HEK293 (cell line): Measurements from ENCODE around the gene NCOR1.

Experiments
- CTCF ChIA-PET: fragments of 350-600 bp; formaldehyde crosslinking; extraction: SDS; loops from one replicate; lab custom pipeline; 2021; ENCODE audit warnings: antibody characterized with exemption; lab: Yijun Ruan, JAX
- POLR2A ChIA-PET: fragments of 300-600 bp; formaldehyde crosslinking; extraction: SDS; loops from one replicate; lab custom pipeline; 2020; ENCODE audit warnings: antibody characterized with exemption, inconsistent platforms; lab: Yijun Ruan, JAX
- H3K27ac ChIP-seq: fragments of 200-500 bp; sonication (Bioruptor generic); 2 replicates; pipeline ENCODE4 v1.5.1; 2014; ENCODE audit warnings: low read depth, low read length, control low read depth, inconsistent platforms; ENCODE audit errors: extremely low read depth
- H3K36me3 ChIP-seq, 2 experiments: fragments of 200-500 bp in 1 of 2; sonication (Bioruptor generic) in 1 of 2; 1 replicate in 1 of 2; 2 replicates in 1 of 2; pipeline ENCODE4 v1.5.1; 2014 to 2017; ENCODE audit warnings: inconsistent platforms in 2 of 2, low read length in 2 of 2; ENCODE audit not compliant: control insufficient read depth in 2 of 2, insufficient read depth in 1 of 2
- H3K4me1 ChIP-seq: fragments of 200-500 bp; sonication (Bioruptor generic); 2 replicates; pipeline ENCODE4 v1.5.1; 2014; ENCODE audit warnings: mild to moderate bottlenecking, low read length, inconsistent platforms; ENCODE audit not compliant: control insufficient read depth, insufficient read depth
- H3K4me3 ChIP-seq: 2 replicates; pipeline ENCODE4 v1.5.1; 2011; ENCODE audit warnings: low read depth, mild to moderate bottlenecking, control low read depth, low read length, moderate library complexity
- H3K9me3 ChIP-seq: fragments of 200-500 bp; sonication (Bioruptor generic); 2 replicates; pipeline ENCODE4 v1.5.1; 2014; ENCODE audit warnings: low read depth, low read length, inconsistent platforms; ENCODE audit not compliant: control insufficient read depth, insufficient read depth
- GLI4 ChIP-seq: fragments of 450-650 bp; formaldehyde crosslinking; IDR thresholded peaks from 2 replicates; pipeline ENCODE4 v1.5.1; 2016; ENCODE audit warnings: missing biosample characterization, missing genetic modification characterization
- GLIS2 ChIP-seq: fragments of 450-650 bp; formaldehyde crosslinking; IDR thresholded peaks from 2 replicates; pipeline ENCODE4 v1.5.1; 2016; ENCODE audit warnings: missing biosample characterization, missing genetic modification characterization
- KLF9 ChIP-seq: fragments of 450-650 bp; formaldehyde crosslinking; IDR thresholded peaks from 2 replicates; pipeline ENCODE4 v1.5.1; 2016; ENCODE audit warnings: missing biosample characterization, missing genetic modification characterization, low read depth
- MZF1 ChIP-seq: fragments of 450-650 bp; formaldehyde crosslinking; IDR thresholded peaks from 2 replicates; pipeline ENCODE4 v1.5.1; 2017; ENCODE audit warnings: missing biosample characterization, missing genetic modification characterization, borderline replicate concordance
- PRDM1 ChIP-seq: fragments of 450-650 bp; formaldehyde crosslinking; IDR thresholded peaks from 2 replicates; pipeline ENCODE4; 2016; ENCODE audit warnings: missing biosample characterization, missing genetic modification characterization
- SCRT2 ChIP-seq: fragments of 450-650 bp; formaldehyde crosslinking; IDR thresholded peaks from 2 replicates; pipeline ENCODE4 v1.5.1; 2016; ENCODE audit warnings: missing biosample characterization, missing genetic modification characterization
- ZBTB20 ChIP-seq: fragments of 450-650 bp; formaldehyde crosslinking; IDR thresholded peaks from 2 replicates; pipeline ENCODE4 v1.5.1; 2016; ENCODE audit warnings: missing biosample characterization, missing genetic modification characterization
- ZFP37 ChIP-seq: fragments of 450-650 bp; formaldehyde crosslinking; IDR thresholded peaks from 2 replicates; pipeline ENCODE4 v1.5.1; 2016; ENCODE audit warnings: missing biosample characterization, missing genetic modification characterization
- ZFP69B ChIP-seq: fragments of 450-650 bp; formaldehyde crosslinking; IDR thresholded peaks from 2 replicates; pipeline ENCODE4 v1.5.1; 2016; ENCODE audit warnings: missing biosample characterization, missing genetic modification characterization
- ZIC2 ChIP-seq: fragments of 450-650 bp; formaldehyde crosslinking; IDR thresholded peaks from 2 replicates; pipeline ENCODE4 v1.5.1; 2016; ENCODE audit warnings: missing biosample characterization, missing genetic modification characterization
- ZNF138 ChIP-seq: fragments of 450-650 bp; formaldehyde crosslinking; IDR thresholded peaks from 2 replicates; pipeline ENCODE4 v1.5.1; 2016; ENCODE audit warnings: missing biosample characterization, missing genetic modification characterization, borderline replicate concordance
- ZNF2 ChIP-seq: fragments of 450-650 bp; formaldehyde crosslinking; IDR thresholded peaks from 2 replicates; pipeline ENCODE4 v1.5.1; 2016; ENCODE audit warnings: missing biosample characterization, missing genetic modification characterization
- ZNF202 ChIP-seq: fragments of 450-650 bp; formaldehyde crosslinking; IDR thresholded peaks from 2 replicates; pipeline ENCODE4 v1.5.1; 2016; ENCODE audit warnings: missing biosample characterization, missing genetic modification characterization, borderline replicate concordance
- ZNF223 ChIP-seq: fragments of 450-650 bp; formaldehyde crosslinking; IDR thresholded peaks from 2 replicates; pipeline ENCODE4 v1.5.1; 2016; ENCODE audit warnings: missing biosample characterization, missing genetic modification characterization
- ZNF335 ChIP-seq: fragments of 450-650 bp; formaldehyde crosslinking; conservative IDR thresholded peaks from 2 replicates; pipeline ENCODE4 v1.5.1; 2016; ENCODE audit warnings: missing biosample characterization, missing genetic modification characterization
- ZNF473 ChIP-seq: fragments of 450-650 bp; formaldehyde crosslinking; IDR thresholded peaks from 2 replicates; pipeline ENCODE4 v1.5.1; 2017; ENCODE audit warnings: missing biosample characterization, missing genetic modification characterization
- ZNF501 ChIP-seq: fragments of 450-650 bp; formaldehyde crosslinking; IDR thresholded peaks from 2 replicates; pipeline ENCODE4 v1.5.1; 2016; ENCODE audit warnings: missing biosample characterization, missing genetic modification characterization
- ZNF561 ChIP-seq: fragments of 450-650 bp; IDR thresholded peaks from 2 replicates; pipeline ENCODE4 v1.5.1; 2018; ENCODE audit warnings: missing biosample characterization, missing genetic modification characterization, borderline replicate concordance
- ZNF610 ChIP-seq: fragments of 450-650 bp; formaldehyde crosslinking; IDR thresholded peaks from 2 replicates; pipeline ENCODE4 v1.5.1; 2016; ENCODE audit warnings: missing biosample characterization, missing genetic modification characterization, borderline replicate concordance
- ZNF747 ChIP-seq: fragments of 450-650 bp; formaldehyde crosslinking; IDR thresholded peaks from 2 replicates; pipeline ENCODE4 v1.5.1; 2016; ENCODE audit warnings: missing biosample characterization, missing genetic modification characterization
- ZNF76 ChIP-seq: fragments of 450-650 bp; formaldehyde crosslinking; IDR thresholded peaks from 2 replicates; pipeline ENCODE4; 2016; ENCODE audit warnings: low read depth, missing biosample characterization, missing genetic modification characterization, borderline replicate concordance
- TF ChIP-seq, protein P1 (sequence below): fragments of 450-650 bp; formaldehyde crosslinking; IDR thresholded peaks from 2 replicates; pipeline ENCODE4 v1.5.1; 2017; ENCODE audit warnings: missing biosample characterization, missing genetic modification characterization
- TF ChIP-seq, protein P2 (sequence below): fragments of 450-650 bp; formaldehyde crosslinking; conservative IDR thresholded peaks from 2 replicates; pipeline ENCODE4 v1.5.1; 2016; ENCODE audit warnings: low read depth, missing biosample characterization, missing genetic modification characterization
- TF ChIP-seq, protein P3 (sequence below): fragments of 450-650 bp; formaldehyde crosslinking; IDR thresholded peaks from 2 replicates; pipeline ENCODE4 v1.5.1; 2016; ENCODE audit warnings: missing biosample characterization, missing genetic modification characterization
- TF ChIP-seq, protein P4 (sequence below): fragments of 450-650 bp; formaldehyde crosslinking; IDR thresholded peaks from 2 replicates; pipeline ENCODE4 v1.5.1; 2016; ENCODE audit warnings: missing biosample characterization, missing genetic modification characterization
- TF ChIP-seq, protein P5 (sequence below): fragments of 450-650 bp; formaldehyde crosslinking; IDR thresholded peaks from 2 replicates; pipeline ENCODE4 v1.5.1; 2016; ENCODE audit warnings: missing biosample characterization, missing genetic modification characterization

The NCOR1 gene

DNA sequence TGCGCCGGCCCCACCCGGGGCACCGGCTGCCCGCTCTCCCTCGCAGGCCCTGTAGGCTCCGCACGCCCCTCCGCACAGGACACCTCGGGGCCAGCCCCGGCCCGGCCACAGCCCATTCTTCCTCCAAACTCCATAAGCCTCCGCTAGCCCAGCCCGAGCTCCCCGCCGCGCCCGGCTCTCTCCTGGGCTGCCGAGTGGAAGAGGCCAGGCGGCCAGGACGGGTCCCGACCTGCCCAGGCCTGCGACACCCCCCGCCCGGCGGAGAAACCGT is 397 bp downstream of the NCOR1 start:
- POLR2A ChIA-PET = interaction anchor here (0.8 to 2.6 kb wide), 15 partner anchors 10 to 321 kb away, joined by 3 to 14 read pairs (median 4); partner anchors contain the start of genes ADORA2B, TTC19, UBB and ZSWIM7
- Histone ChIP-seq H3K9me3 (no peaks in the 10 kb centered on the region), H3K4me3 (peak overlapping the region; percentile 99), H3K4me1 (peaks cover 12% of the 10 kb centered on the region; the same call in 1 of the 2 replicates), H3K36me3 (peaks cover 0 to 10% of the 10 kb centered on the region in 2 experiments; a peak in 1 of 3 replicates), H3K27ac (peak overlapping the region; percentile 91)
- TF ChIP-seq ZNF76 (tag by site-specific recombination) (peak; percentile 22; the same call in 1 of the 2 replicates), ZNF335 (peak; percentile 80), SCRT2 (no peak), ZNF561 (tag by site-specific recombination) (no peak), ZNF610 (no peak), KLF9 (0 out of 2 replicates have a peak, but pooled peaks have one; percentile 15), ZFP69B (tag by site-specific recombination) (no peak; the same call in 1 of the 2 replicates), ZIC2 (tag by site-specific recombination) (peak; percentile 47), ZNF747 (tag by site-specific recombination) (no peak), ZNF138 (no peak), GLIS2 (tag by site-specific recombination) (peak; percentile 65), ZNF501 (tag by site-specific recombination) (peak; percentile 71; the same call in 1 of the 2 replicates), ZBTB20 (tag by site-specific recombination) (peak; percentile 85), GLI4 (tag by site-specific recombination) (no peak), MZF1 (tag by site-specific recombination) (no peak), ZFP37 (tag by site-specific recombination) (0 out of 2 replicates have a peak, but pooled peaks have one; percentile 22), ZNF223 (no peak), ZNF2 (tag by site-specific recombination) (0 out of 2 replicates have a peak, but pooled peaks have one; percentile 23), ZNF473 (tag by site-specific recombination) (no peak), PRDM1 (tag by site-specific recombination) (no peak), ZNF202 (tag by site-specific recombination) (no peak)
- TF ChIP-seq, protein P1, sequence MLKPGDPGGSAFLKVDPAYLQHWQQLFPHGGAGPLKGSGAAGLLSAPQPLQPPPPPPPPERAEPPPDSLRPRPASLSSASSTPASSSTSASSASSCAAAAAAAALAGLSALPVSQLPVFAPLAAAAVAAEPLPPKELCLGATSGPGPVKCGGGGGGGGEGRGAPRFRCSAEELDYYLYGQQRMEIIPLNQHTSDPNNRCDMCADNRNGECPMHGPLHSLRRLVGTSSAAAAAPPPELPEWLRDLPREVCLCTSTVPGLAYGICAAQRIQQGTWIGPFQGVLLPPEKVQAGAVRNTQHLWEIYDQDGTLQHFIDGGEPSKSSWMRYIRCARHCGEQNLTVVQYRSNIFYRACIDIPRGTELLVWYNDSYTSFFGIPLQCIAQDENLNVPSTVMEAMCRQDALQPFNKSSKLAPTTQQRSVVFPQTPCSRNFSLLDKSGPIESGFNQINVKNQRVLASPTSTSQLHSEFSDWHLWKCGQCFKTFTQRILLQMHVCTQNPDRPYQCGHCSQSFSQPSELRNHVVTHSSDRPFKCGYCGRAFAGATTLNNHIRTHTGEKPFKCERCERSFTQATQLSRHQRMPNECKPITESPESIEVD = no peak
- TF ChIP-seq, protein P2, sequence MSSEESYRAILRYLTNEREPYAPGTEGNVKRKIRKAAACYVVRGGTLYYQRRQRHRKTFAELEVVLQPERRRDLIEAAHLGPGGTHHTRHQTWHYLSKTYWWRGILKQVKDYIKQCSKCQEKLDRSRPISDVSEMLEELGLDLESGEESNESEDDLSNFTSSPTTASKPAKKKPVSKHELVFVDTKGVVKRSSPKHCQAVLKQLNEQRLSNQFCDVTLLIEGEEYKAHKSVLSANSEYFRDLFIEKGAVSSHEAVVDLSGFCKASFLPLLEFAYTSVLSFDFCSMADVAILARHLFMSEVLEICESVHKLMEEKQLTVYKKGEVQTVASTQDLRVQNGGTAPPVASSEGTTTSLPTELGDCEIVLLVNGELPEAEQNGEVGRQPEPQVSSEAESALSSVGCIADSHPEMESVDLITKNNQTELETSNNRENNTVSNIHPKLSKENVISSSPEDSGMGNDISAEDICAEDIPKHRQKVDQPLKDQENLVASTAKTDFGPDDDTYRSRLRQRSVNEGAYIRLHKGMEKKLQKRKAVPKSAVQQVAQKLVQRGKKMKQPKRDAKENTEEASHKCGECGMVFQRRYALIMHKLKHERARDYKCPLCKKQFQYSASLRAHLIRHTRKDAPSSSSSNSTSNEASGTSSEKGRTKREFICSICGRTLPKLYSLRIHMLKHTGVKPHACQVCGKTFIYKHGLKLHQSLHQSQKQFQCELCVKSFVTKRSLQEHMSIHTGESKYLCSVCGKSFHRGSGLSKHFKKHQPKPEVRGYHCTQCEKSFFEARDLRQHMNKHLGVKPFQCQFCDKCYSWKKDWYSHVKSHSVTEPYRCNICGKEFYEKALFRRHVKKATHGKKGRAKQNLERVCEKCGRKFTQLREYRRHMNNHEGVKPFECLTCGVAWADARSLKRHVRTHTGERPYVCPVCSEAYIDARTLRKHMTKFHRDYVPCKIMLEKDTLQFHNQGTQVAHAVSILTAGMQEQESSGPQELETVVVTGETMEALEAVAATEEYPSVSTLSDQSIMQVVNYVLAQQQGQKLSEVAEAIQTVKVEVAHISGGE = no peak
- TF ChIP-seq, protein P3, sequence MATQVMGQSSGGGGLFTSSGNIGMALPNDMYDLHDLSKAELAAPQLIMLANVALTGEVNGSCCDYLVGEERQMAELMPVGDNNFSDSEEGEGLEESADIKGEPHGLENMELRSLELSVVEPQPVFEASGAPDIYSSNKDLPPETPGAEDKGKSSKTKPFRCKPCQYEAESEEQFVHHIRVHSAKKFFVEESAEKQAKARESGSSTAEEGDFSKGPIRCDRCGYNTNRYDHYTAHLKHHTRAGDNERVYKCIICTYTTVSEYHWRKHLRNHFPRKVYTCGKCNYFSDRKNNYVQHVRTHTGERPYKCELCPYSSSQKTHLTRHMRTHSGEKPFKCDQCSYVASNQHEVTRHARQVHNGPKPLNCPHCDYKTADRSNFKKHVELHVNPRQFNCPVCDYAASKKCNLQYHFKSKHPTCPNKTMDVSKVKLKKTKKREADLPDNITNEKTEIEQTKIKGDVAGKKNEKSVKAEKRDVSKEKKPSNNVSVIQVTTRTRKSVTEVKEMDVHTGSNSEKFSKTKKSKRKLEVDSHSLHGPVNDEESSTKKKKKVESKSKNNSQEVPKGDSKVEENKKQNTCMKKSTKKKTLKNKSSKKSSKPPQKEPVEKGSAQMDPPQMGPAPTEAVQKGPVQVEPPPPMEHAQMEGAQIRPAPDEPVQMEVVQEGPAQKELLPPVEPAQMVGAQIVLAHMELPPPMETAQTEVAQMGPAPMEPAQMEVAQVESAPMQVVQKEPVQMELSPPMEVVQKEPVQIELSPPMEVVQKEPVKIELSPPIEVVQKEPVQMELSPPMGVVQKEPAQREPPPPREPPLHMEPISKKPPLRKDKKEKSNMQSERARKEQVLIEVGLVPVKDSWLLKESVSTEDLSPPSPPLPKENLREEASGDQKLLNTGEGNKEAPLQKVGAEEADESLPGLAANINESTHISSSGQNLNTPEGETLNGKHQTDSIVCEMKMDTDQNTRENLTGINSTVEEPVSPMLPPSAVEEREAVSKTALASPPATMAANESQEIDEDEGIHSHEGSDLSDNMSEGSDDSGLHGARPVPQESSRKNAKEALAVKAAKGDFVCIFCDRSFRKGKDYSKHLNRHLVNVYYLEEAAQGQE (tag by site-specific recombination) = 0 out of 2 replicates have a peak, but pooled peaks have one; percentile 6
- TF ChIP-seq, protein P4, sequence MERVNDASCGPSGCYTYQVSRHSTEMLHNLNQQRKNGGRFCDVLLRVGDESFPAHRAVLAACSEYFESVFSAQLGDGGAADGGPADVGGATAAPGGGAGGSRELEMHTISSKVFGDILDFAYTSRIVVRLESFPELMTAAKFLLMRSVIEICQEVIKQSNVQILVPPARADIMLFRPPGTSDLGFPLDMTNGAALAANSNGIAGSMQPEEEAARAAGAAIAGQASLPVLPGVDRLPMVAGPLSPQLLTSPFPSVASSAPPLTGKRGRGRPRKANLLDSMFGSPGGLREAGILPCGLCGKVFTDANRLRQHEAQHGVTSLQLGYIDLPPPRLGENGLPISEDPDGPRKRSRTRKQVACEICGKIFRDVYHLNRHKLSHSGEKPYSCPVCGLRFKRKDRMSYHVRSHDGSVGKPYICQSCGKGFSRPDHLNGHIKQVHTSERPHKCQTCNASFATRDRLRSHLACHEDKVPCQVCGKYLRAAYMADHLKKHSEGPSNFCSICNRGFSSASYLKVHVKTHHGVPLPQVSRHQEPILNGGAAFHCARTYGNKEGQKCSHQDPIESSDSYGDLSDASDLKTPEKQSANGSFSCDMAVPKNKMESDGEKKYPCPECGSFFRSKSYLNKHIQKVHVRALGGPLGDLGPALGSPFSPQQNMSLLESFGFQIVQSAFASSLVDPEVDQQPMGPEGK (tag by site-specific recombination) = peak; percentile 77
- TF ChIP-seq, protein P5, sequence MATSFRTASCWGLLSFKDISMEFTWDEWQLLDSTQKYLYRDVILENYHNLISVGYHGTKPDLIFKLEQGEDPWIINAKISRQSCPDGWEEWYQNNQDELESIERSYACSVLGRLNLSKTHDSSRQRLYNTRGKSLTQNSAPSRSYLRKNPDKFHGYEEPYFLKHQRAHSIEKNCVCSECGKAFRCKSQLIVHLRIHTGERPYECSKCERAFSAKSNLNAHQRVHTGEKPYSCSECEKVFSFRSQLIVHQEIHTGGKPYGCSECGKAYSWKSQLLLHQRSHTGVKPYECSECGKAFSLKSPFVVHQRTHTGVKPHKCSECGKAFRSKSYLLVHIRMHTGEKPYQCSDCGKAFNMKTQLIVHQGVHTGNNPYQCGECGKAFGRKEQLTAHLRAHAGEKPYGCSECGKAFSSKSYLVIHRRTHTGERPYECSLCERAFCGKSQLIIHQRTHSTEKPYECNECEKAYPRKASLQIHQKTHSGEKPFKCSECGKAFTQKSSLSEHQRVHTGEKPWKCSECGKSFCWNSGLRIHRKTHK (tag by site-specific recombination) = no peak
- CTCF ChIA-PET = interaction anchor here (0.6 to 2.0 kb wide), 6 partner anchors 11 to 188 kb away, joined by 3 to 6 read pairs (median 4); no protein-coding TSS in a partner anchor
